Loucy (cell line): ENCODE results near the gene DAB1.

ENCODE experiments used
- H2AFZ ChIP-seq: fragments of 200-600 bp; sonication (generic); 2 replicates; pipeline ENCODE4 v1.6.0; 2016; ENCODE audit warnings: antibody characterized with exemption, mild to moderate bottlenecking, low read length, moderate library complexity
- H3F3A ChIP-seq: fragments of 200-600 bp; 2 replicates; pipeline ENCODE4 v1.6.0; 2016; ENCODE audit warnings: antibody characterized with exemption, low read depth, mild to moderate bottlenecking
- H3K27me3 ChIP-seq: fragments of 200-600 bp; sonication (generic); 2 replicates; pipeline ENCODE4 v1.6.1; 2014; ENCODE audit warnings: low read length, mild to moderate bottlenecking; ENCODE audit not compliant: insufficient read depth, poor library complexity, severe bottlenecking
- H3K36me3 ChIP-seq: fragments of 200-600 bp; sonication (generic); 2 replicates; pipeline ENCODE4 v1.6.1; 2016; ENCODE audit warnings: low read length; ENCODE audit not compliant: insufficient read depth
- H3K4me1 ChIP-seq: fragments of 200-600 bp; sonication (generic); 2 replicates; pipeline ENCODE4 v1.5.1; 2014; ENCODE audit warnings: low read length, mild to moderate bottlenecking; ENCODE audit not compliant: insufficient read depth, poor library complexity, severe bottlenecking
- H3K4me2 ChIP-seq: fragments of 200-600 bp; sonication (generic); 2 replicates; pipeline ENCODE4 v1.6.0; 2014; ENCODE audit warnings: antibody characterized with exemption, low read length, low read depth, mild to moderate bottlenecking; ENCODE audit not compliant: poor library complexity, severe bottlenecking
- H3K4me3 ChIP-seq: fragments of 200-600 bp; sonication (generic); 2 replicates; pipeline ENCODE4 v1.5.1; 2014; ENCODE audit warnings: low read length, mild to moderate bottlenecking, mixed read lengths; ENCODE audit not compliant: poor library complexity, severe bottlenecking
- H3K79me2 ChIP-seq: fragments of 200-600 bp; sonication (generic); 2 replicates; pipeline ENCODE4 v1.6.1; 2014; ENCODE audit warnings: low read length; ENCODE audit not compliant: insufficient read depth
- H3K9ac ChIP-seq: fragments of 200-600 bp; sonication (generic); 2 replicates; pipeline ENCODE4 v1.6.0; 2014; ENCODE audit warnings: mild to moderate bottlenecking, low read depth, low read length, moderate library complexity; ENCODE audit not compliant: poor library complexity, severe bottlenecking
- H3K9me2 ChIP-seq: fragments of 200-600 bp; sonication (generic); replicated peaks from 2 replicates; pipeline ENCODE4 v1.6.1; 2016; ENCODE audit warnings: low read depth, low read length, mixed read lengths
- H3K9me3 ChIP-seq: fragments of 200-600 bp; sonication (generic); 2 replicates; pipeline ENCODE4 v1.6.1; 2014; ENCODE audit warnings: mild to moderate bottlenecking, antibody characterized with exemption, low read length, low read depth; ENCODE audit not compliant: insufficient read depth
- H4K20me1 ChIP-seq: fragments of 200-600 bp; sonication (generic); 2 replicates; pipeline ENCODE4 v1.6.0; 2014; ENCODE audit warnings: antibody characterized with exemption, low read length, mild to moderate bottlenecking; ENCODE audit not compliant: insufficient read depth, poor library complexity, severe bottlenecking
- EZH2phosphoT487 ChIP-seq: fragments of 200-600 bp; IDR thresholded peaks from 2 replicates; pipeline ENCODE4 v1.6.1; 2018; ENCODE audit warnings: antibody characterized with exemption, mild to moderate bottlenecking, moderate library complexity, borderline replicate concordance
- TF ChIP-seq, protein P1 (sequence below): fragments of 200-600 bp; sonication (generic); conservative IDR thresholded peaks from 2 replicates; pipeline ENCODE4 v1.5.1; 2014; ENCODE audit warnings: mild to moderate bottlenecking, antibody characterized with exemption, low read length

The DAB1 gene

DNA sequence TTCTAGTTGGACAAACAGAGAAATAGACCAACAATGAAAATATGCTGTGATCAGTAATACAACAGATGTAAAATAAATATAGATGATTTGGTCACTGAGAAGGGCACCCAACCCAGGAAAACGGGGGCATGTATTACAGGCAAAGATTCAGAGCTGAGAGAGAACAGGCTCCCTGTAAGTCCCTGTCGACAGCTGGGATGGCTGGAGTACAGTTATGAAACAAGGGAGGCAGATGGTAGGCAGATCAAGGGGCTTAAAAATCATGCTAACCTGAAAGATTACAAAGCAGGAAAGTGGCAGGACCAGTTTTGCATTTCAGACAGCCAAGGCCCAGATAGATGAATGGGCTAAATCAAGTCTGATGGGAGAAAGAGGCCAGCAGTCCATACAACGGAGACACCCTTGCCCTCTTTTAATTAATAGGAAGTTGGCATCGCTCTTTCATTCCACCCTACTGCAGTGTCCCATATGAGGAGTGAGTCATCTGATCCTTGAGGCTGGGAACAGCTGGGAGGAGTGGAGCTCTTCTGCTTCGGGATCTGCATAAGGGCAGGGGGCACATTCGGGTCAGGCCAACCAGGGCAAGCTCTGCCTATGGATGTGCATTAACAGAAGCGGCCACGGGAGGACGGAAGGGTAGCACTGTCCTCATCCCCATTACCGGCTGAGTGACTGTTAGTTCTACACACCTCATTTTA, 171.1 kb downstream of the DAB1 start:
- H3K9me2 ChIP-seq = no peaks in the 10 kb centered on the region
- no peaks in the 10 kb centered on the region for H3K36me3 ChIP-seq
- H3K4me1 ChIP-seq = no peaks in the 10 kb centered on the region
- H3F3A ChIP-seq = no peaks in the 10 kb centered on the region
- H3K4me2 ChIP-seq = no peak overlapping the region
- H3K4me3 ChIP-seq = no peak overlapping the region
- no peak overlapping the region for H2AFZ ChIP-seq
- no peaks in the 10 kb centered on the region for H4K20me1 ChIP-seq
- H3K27me3 ChIP-seq = no peaks in the 10 kb centered on the region
- H3K9ac ChIP-seq = no peak overlapping the region
- H3K9me3 ChIP-seq = no peaks in the 10 kb centered on the region
- no peaks in the 10 kb centered on the region for H3K79me2 ChIP-seq
- no peak for TF ChIP-seq EZH2phosphoT487

DNA sequence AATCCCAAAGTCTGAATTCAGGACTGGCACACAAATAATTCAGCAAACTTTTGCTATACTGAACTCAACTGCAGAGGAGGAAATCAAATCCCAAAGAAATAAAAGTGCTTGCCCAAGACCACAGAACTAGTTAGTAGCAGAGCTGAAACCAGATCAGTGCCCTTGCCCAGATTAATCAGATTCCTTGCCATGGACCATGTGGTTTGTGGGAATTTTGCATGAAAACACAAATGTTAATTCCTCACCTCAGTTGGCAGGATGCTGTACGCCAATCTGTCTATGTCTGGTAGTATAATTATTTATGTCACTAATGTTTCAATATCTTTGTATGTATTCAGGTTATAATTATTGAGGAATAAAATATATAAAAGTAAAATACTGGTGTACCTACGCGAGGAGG, 173.8 kb downstream of the DAB1 start:
- TF ChIP-seq, protein P1, sequence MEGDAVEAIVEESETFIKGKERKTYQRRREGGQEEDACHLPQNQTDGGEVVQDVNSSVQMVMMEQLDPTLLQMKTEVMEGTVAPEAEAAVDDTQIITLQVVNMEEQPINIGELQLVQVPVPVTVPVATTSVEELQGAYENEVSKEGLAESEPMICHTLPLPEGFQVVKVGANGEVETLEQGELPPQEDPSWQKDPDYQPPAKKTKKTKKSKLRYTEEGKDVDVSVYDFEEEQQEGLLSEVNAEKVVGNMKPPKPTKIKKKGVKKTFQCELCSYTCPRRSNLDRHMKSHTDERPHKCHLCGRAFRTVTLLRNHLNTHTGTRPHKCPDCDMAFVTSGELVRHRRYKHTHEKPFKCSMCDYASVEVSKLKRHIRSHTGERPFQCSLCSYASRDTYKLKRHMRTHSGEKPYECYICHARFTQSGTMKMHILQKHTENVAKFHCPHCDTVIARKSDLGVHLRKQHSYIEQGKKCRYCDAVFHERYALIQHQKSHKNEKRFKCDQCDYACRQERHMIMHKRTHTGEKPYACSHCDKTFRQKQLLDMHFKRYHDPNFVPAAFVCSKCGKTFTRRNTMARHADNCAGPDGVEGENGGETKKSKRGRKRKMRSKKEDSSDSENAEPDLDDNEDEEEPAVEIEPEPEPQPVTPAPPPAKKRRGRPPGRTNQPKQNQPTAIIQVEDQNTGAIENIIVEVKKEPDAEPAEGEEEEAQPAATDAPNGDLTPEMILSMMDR = no peak
- no peak for TF ChIP-seq EZH2phosphoT487
- H3K4me1 ChIP-seq = no peaks in the 10 kb centered on the region
- H4K20me1 ChIP-seq = no peaks in the 10 kb centered on the region
- H3K4me3 ChIP-seq = no peak overlapping the region
- H3K36me3 ChIP-seq = no peaks in the 10 kb centered on the region
- H3K79me2 ChIP-seq = no peaks in the 10 kb centered on the region
- no peak overlapping the region for H3K4me2 ChIP-seq
- no peak overlapping the region for H3K9ac ChIP-seq
- H3K9me3 ChIP-seq = no peaks in the 10 kb centered on the region; the same call in 1 of the 2 replicates
- no peaks in the 10 kb centered on the region for H3K9me2 ChIP-seq
- no peak overlapping the region for H2AFZ ChIP-seq
- no peaks in the 10 kb centered on the region for H3K27me3 ChIP-seq
- no peaks in the 10 kb centered on the region for H3F3A ChIP-seq

GRCh38 chr1:57249511-57249910, 174.3 kb downstream of the DAB1 start:
- Histone ChIP-seq H3K79me2 (no peaks in the 10 kb centered on the region), H3K4me3 (no peak overlapping the region), H3K9ac (no peak overlapping the region), H3K9me3 (no peaks in the 10 kb centered on the region; the same call in 1 of the 2 replicates), H3K4me2 (no peak overlapping the region), H3K36me3 (no peaks in the 10 kb centered on the region), H3K4me1 (no peaks in the 10 kb centered on the region), H3F3A (no peaks in the 10 kb centered on the region), H3K9me2 (no peaks in the 10 kb centered on the region), H4K20me1 (no peaks in the 10 kb centered on the region), H3K27me3 (no peaks in the 10 kb centered on the region), H2AFZ (no peak overlapping the region)
- no peak for TF ChIP-seq EZH2phosphoT487
- TF ChIP-seq, protein P1 = no peak

GRCh38 chr1:57248830-57249229, 175.0 kb downstream of the DAB1 start:
- no peak for TF ChIP-seq EZH2phosphoT487
- TF ChIP-seq, protein P1 = no peak
- H3K79me2 ChIP-seq = no peaks in the 10 kb centered on the region
- H3K4me3 ChIP-seq = no peak overlapping the region
- no peaks in the 10 kb centered on the region for H3K36me3 ChIP-seq
- H3F3A ChIP-seq = no peaks in the 10 kb centered on the region
- H2AFZ ChIP-seq = no peak overlapping the region
- H3K9ac ChIP-seq = no peak overlapping the region
- no peaks in the 10 kb centered on the region for H4K20me1 ChIP-seq
- no peak overlapping the region for H3K4me2 ChIP-seq
- no peaks in the 10 kb centered on the region; the same call in 1 of the 2 replicates for H3K9me3 ChIP-seq
- no peaks in the 10 kb centered on the region for H3K4me1 ChIP-seq
- H3K27me3 ChIP-seq = no peaks in the 10 kb centered on the region
- no peaks in the 10 kb centered on the region for H3K9me2 ChIP-seq
